Measurements from ENCODE around the gene GRIN2C. TPM values are rescaled to one million over a fixed set of nuclear protein-coding genes. Genes with fewer than 3 reads are reported as not detected.

The GRIN2C gene
- total and polyA plus RNA-seq, 12 donors = 0.42 to 16.4 (median 3.2) TPM

DNA sequence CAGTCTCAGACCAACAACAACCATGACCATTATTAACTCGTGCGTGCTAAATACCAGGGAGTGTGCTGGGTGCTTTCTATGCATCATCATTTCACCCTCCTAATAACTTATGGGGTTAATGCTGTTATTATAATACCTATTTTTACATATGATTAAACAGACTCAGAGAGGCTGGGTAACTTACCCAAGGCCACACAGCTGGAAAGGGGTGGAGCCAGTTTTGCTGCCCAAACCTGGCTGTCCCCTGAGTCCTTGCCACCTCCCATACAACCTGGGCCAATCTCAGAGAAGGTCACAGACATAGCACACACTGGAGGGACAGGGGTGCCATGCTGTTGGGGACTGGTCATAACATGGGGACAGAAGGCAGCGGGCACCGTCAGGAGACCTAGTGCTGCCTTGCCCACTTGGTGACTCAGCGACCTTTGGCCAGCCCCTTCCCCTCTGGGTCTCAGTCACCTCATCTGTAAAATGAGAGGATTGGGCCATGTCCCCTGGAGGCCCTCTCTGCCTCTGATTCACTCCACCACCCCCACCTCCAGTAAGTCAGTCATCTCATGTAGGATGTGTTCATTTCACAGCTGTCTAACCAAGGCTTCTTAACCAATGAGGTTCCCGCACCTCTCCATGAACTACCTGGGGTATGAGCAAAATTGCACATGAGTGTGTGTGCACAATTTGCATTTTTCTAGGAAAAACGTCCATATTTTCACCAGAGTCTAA is 45.2 kb upstream of the GRIN2C start:
- Histone ChIP-seq H3K27ac (no peak overlapping the region), H3K36me3 (replicated peaks in 1 of 2) (no peaks in the 10 kb centered on the region), H3K4me1 (replicated peaks in 1 of 2) (no peaks in the 10 kb centered on the region), H3K9me3 (replicated peaks in 1 of 3) (no peaks in the 10 kb centered on the region), H3K27me3 (no peaks in the 10 kb centered on the region), H3K4me3 (no peak overlapping the region)
- intact Hi-C loops (cut with DNase I) = no loop called here
- TF ChIP-seq, protein P1, sequence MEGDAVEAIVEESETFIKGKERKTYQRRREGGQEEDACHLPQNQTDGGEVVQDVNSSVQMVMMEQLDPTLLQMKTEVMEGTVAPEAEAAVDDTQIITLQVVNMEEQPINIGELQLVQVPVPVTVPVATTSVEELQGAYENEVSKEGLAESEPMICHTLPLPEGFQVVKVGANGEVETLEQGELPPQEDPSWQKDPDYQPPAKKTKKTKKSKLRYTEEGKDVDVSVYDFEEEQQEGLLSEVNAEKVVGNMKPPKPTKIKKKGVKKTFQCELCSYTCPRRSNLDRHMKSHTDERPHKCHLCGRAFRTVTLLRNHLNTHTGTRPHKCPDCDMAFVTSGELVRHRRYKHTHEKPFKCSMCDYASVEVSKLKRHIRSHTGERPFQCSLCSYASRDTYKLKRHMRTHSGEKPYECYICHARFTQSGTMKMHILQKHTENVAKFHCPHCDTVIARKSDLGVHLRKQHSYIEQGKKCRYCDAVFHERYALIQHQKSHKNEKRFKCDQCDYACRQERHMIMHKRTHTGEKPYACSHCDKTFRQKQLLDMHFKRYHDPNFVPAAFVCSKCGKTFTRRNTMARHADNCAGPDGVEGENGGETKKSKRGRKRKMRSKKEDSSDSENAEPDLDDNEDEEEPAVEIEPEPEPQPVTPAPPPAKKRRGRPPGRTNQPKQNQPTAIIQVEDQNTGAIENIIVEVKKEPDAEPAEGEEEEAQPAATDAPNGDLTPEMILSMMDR (IDR thresholded peaks at IDR 0.05) = no peak
- no peak for TF ChIP-seq POLR2A (IDR thresholded peaks at IDR 0.05)
- WGBS, 4 donors = 64 to 80% (median 71%) methylated on average over 6 to 7 of the region's 7 CpGs
- no peak for DNase-seq

DNA sequence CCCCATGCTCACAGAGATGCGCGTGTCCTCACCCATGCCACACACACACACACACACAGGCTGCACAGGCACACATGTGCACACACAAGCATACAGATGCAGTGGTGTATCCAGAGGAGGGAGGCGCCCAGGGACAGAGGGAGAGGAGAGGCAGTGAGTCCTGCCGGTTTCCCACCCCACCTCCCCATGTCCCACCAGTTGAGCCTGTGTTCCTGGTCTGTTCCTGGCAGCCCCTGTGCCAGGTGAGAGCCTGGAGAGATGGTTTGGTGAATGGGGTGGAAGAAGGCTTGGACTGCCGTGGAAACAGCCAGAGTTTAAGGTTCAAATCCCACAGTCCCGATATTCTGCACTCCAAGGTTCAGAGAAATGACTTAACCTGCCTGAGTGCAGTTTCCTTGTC is 44.0 kb upstream of the GRIN2C start:
- Histone ChIP-seq H3K27me3 (no peaks in the 10 kb centered on the region), H3K9me3 (replicated peaks in 1 of 3) (no peaks in the 10 kb centered on the region), H3K4me3 (no peak overlapping the region), H3K4me1 (replicated peaks in 1 of 2) (no peaks in the 10 kb centered on the region), H3K36me3 (replicated peaks in 1 of 2) (no peaks in the 10 kb centered on the region), H3K27ac (no peak overlapping the region)
- intact Hi-C loops (cut with DNase I) = no loop called here
- WGBS, 4 donors = 71 to 82% (median 78%) methylated on average over 6 of the region's 6 CpGs
- no peak for DNase-seq
- TF ChIP-seq, protein P1 (IDR thresholded peaks at IDR 0.05) = no peak
- no peak for TF ChIP-seq POLR2A (IDR thresholded peaks at IDR 0.05)

DNA sequence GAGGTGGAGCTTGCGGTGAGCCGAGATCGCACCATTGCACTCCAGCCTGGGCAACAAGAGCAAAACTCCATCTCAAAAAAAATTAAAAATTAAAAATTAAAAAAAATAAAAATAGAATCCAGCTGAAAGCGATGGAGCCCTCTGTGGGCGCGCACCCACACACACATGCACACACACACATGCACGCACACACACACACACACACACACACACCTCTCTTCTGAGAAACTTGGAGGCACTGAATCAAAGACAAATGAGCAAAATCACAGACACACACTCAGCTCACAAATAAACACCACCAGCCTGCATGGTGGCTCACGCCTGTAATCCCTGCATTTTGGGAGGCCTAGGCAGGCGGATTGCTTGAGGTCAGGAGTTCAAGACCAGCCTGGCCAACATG is 43.3 kb upstream of the GRIN2C start:
- H3K4me3 ChIP-seq = no peak overlapping the region
- H3K9me3 ChIP-seq (replicated peaks in 1 of 3) = no peaks in the 10 kb centered on the region
- H3K36me3 ChIP-seq (replicated peaks in 1 of 2) = no peaks in the 10 kb centered on the region
- intact Hi-C loops (cut with DNase I) = no loop called here
- WGBS, 4 donors = 86 to 91% (median 88%) methylated on average over 9 of the region's 9 CpGs
- no peak overlapping the region for H3K27ac ChIP-seq
- no peaks in the 10 kb centered on the region for H3K27me3 ChIP-seq
- DNase-seq = no peak
- no peaks in the 10 kb centered on the region for H3K4me1 ChIP-seq (replicated peaks in 1 of 2)
- no peak for TF ChIP-seq POLR2A (IDR thresholded peaks at IDR 0.05)
- TF ChIP-seq, protein P1 (IDR thresholded peaks at IDR 0.05) = no peak

DNA sequence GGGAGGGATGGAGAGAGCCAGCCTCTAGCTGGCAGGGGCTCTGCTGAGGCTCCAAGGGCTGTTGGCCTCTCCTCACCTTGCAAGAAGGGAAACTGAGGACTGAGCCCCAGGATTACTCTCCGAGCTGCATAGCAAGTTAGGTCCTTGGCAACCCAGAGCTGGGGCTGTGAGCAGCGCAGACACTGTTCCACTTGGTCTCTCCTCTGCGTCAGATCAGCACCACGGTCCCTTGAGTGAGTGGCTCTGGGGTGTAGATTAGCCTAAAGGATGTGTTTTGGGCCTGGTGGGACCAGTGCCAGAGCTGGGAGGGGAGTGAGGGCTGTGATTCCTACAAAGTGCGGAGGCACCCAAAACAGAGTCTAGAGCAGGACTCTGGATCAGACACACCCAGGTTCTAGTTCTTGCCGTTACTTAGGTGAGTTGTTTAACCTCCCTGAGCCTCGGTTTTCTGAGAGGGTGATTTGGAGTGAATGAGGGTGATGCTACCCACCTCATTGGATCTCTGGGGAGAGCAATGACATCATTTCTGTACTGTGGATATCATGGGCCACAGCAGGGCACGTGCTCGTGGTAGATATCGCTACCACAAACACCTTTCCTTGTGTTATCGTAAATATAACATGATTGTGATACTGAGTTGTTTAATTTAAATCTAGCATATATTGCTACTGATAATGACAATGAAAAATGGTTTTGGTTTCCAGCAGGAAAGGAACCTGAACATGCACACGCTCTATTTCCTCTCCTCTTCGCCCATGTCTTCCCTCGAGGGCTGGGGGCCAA is 41.9 kb upstream of the GRIN2C start:
- H3K4me3 ChIP-seq = no peak overlapping the region
- no peaks in the 10 kb centered on the region for H3K4me1 ChIP-seq (replicated peaks in 1 of 2)
- no peak for DNase-seq
- no peak for TF ChIP-seq POLR2A (IDR thresholded peaks at IDR 0.05)
- TF ChIP-seq, protein P1 (IDR thresholded peaks at IDR 0.05) = no peak
- intact Hi-C loops (cut with DNase I) = no loop called here
- WGBS, 4 donors = 71 to 79% (median 77%) methylated on average over 11 to 14 of the region's 14 CpGs
- no peaks in the 10 kb centered on the region for H3K36me3 ChIP-seq (replicated peaks in 1 of 2)
- no peaks in the 10 kb centered on the region for H3K27me3 ChIP-seq
- no peak overlapping the region for H3K27ac ChIP-seq
- H3K9me3 ChIP-seq (replicated peaks in 1 of 3) = no peaks in the 10 kb centered on the region
